GM19328 (cell line): Measurements from ENCODE around the gene FADS3.

Experiments used
- ATAC-seq: cut with Tn5 transposase; IDR thresholded peaks from one replicate; pipeline ENCODE4 v1.9.1; 2021; ENCODE audit warnings: mild to moderate bottlenecking, moderate library complexity; ENCODE audit not compliant: unreplicated experiment

Gene FADS3

DNA sequence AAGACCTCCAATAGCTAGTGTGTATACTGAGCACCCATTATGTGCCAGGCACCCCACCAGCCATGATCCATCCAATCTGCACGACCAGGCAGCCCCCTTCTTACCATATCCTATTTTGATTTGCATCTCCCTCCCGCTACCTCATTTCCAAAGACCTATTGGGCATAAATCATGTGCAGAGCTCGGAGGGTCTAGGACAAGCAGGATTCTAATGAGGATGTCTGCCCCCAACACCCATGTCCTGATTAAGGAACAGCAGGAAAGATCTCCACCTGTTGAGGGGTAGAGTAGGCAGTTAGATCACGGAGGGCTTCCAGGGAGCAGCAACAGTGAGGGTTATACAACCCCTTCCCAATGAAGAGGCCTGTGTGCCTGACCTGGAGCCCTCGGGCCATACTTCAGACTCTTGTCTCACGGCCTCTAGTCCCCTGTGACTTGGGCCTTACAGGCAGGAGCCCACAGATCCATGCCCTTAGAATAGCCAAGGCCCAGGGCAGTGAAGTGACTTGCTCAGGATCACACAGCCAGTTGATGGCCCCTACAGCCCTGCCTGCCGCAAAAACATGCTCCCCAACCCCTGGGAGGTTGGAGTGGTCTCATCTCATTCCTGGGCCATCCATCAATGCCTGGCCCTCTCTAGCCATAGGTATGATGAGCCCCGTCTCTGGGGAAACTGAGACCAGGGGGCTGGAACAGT is 22.5 kb upstream of the FADS3 start:
- no peak for ATAC-seq

DNA sequence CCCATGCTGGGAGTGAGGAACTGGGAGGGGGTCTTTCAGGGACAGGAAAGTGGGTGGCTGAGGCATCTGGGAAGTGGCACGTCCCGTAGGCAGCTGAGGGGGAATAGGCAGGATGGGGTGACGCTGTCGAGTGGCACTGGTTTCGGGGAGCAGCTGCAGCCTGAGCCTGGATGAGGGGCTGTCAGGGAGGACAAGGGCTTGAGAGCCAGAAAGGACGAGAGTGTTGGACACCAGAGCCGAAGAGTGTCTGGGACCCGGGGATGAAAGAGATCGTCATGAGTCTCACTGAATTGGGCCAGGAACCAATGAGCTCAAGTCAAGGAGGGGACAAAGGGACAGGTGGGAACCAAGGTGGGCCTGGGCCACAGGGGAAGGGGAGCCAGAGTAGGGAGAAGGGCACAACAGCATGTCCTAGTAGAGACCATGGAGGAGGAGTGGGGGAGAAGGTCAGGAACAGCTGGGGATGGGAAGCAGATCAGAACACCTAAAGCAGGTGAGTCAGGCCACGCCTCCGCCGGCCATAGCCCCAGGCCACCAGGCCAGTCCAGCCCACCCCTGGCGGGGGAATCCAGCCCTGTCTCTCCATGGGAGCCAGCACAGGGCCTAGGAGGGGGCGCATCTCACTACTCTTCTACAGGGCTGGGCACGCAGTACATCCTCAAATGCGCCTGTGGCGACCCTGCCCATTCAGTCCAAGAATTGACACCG is 21.8 kb upstream of the FADS3 start:
- no peak for ATAC-seq

DNA sequence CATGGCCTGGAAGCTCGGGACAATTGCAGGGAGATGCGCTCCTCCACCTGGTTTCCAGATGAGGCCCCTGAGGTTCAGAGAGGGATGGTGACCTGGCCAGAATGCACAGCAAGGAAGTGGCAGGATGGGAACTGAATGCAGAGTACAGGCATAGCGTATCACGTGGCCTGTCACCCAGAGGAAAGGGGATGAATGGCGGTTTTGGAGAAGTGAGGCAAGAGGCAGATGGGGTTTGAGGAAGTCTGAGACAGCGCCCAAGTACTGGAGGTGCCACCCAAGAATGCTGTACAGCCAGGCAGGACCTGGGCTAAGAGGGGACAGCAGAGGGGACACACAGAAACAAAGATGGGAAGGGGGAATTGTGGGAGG is 21.2 kb upstream of the FADS3 start:
- ATAC-seq, result no peak

DNA sequence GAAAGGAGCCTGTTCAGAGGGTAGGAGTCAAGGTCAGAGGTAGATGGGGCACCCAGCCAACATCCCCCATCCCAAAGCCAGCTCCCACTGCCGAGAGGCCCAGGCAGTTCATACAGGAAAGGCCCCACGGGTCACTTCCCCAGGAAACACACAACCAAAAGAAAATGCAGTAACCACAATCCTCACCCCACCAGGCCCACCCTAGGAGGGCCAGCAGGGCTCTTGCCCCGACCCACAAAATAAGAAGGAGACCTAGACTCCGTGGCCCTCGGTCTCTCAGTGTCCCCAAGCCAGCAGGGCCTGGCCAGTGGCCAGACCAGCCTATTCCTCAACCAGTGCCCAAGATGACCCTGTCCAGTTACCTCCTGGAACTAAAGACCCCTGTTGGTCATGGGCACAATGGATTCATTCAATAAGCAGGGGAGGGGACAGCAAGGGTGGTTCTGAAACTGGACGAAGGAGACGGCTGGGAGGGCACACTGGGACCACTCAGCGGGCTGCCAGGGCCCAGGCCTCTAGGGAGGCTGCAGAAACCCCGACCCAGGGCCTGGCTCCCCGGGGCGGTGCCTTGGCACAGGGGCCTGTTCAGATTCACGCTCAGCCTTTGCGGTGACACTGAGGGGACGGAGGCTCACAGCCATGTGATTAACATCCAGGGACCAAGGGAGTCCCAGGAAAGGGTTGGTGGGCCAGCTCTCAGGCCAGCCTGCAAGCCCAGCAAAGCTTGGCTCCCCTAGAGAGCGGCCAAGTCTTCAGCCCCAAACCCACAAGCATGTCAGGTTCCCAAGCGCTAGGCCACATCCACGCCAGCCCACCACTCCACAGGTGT is 20.6 kb upstream of the FADS3 start:
- no peak for ATAC-seq

DNA sequence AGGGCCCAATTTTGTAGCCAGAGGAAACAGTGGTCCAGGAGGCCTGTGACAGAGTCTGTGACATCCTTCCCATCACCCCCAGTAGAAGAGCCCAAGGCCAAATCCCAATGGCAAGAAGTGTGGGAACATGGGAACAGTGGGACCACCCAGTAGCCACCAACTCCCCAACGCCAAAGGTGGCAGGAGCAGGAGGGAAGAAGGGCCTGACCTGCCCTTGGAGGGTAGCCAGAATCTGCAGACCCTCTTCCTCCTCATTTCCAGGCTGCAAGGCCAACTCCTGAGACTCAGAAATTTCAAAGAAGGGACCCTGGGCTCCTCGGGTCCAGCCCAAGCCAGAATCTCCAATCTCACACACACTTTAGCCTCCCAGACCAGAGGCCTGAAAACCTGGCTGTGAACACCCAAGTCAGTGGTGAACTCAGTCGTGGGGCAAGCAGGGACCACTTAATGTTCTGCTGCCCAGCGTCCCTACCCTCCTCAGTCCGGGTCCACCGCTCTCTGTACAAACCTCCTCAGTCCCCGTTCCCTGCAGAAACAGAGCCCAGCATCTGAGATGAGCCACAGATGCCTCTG is 19.9 kb upstream of the FADS3 start:
- no peak for ATAC-seq

DNA sequence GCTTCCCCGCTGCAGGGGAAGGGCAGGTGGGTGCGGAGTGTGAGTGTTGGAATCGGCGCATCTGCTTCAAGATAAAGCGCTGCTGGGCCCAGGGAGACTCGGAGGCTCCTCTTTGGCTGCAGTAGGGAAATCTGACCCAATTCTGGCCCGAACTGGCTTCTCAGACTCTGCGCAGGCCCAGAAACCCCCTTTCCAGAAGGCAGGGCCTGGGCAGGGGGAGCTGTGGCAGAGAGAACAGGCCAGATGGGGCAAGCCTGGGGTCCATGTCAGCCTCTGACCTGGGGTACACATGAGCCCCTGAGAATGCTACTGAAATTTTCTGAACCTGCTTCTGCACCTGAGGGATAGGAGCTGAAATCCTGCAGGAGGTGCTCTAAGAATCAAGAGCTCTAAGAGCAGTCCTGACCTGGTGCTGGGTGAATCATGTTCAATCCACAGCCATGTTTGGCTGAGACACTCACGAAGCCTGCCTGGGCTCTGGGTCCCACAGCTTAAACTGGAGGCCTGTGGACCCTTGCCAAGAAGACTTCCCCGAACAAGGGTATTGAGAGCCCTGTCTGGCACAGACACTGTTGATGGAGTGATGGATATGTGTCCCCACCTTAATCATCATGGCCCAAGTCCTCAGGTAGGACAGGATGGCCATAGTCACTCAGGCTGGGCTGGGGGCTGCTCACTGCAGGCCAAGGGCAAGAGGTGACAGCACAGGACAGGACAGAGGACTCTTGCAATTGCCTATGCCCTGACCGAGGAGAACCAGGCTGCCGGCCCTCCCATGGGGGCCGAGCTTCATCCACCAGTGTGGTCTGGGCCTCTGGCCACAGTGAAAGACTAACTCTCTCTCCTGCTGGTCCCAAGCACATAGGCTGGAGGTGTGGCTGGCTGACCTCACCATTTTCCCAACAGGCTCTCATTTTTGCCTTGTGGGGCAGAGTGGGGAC is 19.1 kb upstream of the FADS3 start:
- no peak for ATAC-seq

DNA sequence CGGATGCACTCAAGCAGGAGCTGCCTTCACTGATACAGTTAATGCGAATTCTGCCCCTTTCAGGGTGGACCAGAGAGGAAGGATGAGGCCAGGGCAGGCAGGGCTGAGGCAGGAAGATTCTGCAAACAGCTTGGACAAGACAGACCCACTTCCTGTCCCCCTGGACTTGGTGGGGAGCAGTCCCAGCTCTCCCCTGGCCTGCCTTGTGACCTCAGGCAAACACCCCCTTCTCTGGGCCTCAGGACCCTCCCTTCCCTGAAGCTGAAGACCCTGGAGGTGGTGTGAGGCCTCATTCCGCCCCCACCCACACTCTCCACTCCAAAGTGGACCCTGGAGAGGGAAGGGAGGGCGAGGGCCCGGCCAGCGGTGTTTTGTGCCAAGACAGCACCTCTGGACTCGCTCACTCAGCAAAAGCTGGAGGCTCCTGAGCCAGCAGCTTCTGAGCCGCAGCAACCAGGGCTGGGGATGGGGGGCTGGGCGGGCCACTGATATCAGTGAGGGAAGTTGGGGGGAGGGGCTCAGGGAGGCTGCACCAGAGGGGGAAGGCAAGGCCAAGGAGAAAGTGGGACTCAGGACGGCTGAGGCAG is 17.5 kb upstream of the FADS3 start:
- ATAC-seq, result no peak

DNA sequence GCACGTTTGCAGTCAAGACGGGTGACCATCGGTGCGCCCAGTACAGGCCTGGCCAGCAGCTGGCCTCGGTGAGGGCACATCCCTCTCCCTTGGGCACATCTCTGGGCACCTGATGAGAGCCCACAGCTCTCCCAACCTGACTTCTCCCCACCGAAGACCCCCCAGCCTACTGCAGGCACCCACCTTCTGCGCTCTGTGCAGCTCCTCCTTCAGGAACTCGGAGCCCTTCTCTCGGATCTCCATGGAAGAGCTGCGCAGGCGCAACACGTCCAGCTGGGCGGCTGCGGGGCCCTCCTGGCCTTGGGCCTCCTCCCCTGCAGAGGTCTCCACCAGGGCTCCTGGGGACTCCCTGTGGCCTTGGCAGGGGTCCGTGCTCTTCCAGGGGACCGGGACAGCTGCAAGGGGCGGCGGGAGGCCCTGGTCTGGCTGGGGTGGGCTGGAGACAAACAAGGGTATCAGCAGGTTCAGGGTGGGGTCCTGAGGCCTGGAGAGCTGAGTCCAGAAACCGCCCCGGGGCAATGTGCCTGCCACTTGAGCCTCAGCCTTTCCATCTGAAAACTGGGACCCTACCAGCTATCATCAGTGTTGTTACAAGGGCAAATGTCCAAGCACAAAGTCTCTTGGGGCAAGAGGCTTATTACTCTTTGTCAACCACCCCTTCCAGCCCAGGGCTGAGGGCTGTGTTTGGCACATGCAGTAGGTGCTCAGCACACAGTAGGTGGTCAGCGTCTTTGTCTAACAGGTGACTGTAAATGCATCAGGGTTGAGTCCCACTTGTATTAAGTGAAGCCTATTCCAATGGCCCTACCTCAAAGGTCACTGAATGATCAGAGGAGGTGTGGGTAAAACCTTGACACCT is 16.8 kb upstream of the FADS3 start:
- no peak for ATAC-seq

DNA sequence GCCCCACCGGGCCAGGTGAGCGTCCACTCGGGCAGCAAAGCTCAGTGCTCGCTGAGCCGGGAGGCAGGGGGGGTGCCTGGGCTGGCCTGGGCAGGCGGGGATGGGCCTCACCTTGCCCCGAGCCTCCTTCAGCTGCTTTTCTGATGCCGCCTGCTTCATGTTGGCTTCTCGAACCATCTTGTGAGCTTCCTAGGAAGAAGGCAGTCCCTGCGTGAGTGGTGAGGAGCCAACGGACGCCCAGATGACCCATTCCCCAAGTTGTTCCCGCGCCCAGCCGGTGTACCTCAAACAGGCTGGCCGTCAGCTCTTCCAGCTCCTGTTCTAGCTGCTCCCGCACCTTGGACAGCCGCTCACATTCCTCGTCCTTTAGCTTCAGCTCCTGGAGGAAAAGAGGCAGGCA is 15.9 kb upstream of the FADS3 start:
- no peak for ATAC-seq

DNA sequence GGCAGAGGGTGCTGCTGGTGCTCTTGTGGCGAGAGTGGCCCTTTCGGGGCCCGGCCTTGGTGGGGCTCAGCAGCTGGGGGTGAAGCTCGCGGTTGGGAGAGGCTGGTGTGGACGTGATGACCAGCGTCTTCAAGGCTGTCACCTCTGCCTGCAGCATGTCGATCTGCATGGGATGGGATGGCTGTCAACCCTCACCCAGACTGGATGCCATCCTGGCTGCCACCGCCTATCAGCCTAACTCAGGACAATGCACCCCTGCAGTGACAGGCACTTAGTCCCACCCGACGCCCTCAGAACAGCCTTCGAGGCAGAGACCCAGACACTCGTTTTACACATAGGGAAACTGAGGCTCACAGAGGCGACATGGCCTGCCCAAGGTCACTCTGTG is 15.2 kb upstream of the FADS3 start:
- ATAC-seq, result no peak

DNA sequence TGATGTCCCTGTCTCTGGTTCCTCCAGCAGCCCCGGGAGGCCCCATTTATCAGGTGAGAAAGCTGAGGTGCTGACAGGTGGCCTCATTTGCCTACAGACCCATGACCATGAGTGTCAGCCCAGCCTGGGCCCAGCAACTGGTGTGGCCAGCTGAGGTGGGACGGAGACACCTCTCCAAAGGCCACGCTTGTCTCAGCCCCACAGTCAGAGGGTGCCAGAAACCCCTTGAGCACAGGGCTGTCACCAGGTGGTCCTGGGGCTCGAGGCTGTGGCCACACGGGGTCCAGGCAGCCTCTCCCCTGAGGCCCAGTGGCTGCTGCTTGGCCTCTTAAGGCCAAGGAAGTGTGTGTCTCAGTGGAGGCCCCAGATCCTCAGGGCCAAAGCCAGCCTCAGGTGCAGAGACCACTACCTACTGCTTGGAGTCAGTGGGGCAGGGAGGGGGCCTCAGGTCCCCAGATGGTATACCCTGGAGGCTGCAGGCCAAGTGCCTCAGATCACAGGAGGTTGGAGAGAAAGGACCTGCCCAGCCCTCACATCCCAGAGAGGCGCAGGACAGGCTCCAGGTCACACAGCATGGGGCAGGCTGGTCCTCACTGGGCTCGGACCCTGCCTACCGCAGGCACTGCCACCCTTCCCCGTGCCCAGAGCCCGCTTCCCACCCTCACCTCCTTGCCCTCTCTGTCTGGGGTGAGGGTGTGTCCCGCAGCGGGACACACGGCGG is 14.6 kb upstream of the FADS3 start:
- no peak for ATAC-seq

DNA sequence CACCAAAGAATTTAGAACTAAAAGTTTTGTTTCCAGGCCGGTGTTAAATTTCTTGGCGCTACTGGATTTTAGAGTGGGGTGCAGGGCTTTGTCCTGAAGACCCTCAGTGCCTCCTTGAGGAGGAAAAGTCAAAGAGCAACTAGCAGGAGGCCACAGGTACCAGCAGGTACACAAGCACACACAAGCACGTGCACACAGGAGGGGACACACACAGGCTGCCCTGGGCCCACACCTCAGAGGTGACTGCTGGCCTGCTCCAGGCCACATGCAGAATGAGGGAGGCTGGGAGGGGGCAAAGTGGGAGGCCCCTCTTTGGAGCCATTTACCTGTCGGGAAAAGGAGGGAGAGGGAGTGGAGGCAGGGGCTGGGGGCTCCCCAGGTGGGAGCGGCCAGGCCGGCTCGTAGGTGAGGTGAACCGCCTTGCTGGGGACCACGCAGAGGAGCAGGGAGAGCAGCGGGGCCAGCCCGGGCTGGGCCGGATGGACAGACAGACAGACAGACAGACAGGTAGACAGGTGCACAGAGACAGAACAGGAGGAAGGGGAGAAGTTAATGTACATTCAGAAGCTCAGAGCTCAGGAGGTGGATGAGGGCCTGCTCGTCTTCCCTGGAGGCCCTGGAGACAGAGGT is 13.8 kb upstream of the FADS3 start:
- no peak for ATAC-seq

DNA sequence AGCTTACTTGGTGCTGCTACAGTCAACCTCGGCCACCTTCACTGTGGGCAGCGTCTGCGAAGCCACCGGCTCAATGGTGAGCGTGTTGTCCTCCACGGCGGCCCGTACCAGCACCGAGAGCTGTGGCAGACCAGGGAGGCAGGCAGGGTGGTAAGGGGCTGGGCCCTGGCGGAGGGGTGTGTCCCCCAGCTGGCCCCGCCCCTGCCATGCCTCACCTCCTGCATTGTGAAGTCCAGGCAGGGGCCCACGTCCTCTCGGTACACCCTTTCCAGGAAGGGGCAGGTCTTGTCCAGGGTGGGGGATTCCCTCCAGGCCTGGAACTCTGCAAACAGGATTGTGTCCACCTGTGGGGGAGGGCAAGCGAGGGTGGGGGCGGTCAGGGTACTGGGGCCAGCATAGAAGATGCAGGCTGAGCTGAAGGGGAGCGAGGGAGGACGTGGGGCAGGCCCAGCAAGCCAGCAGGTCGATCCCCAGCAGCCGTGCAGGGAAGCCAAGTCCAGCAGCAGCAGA is 13.2 kb upstream of the FADS3 start:
- ATAC-seq, result no peak

DNA sequence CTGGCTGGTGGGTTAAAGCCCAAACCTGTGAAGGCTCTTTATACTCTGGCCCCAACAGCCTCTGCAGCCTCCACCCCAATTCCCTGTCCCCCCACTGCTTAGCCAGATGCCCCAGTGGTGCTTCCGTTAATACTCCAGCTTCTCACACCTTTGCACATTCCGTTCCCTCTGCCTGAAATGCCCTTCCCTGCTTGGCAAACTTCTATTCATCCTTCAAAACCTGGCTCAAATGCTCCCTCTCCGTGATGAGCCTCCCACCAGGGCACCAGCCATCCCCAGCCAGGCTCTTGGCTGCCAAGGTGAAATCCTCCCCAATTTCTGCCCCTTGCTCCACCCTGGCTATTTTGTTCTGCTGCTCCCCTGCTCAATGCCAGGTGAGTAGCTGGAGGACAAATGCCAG is 12.5 kb upstream of the FADS3 start:
- ATAC-seq, result no peak

DNA sequence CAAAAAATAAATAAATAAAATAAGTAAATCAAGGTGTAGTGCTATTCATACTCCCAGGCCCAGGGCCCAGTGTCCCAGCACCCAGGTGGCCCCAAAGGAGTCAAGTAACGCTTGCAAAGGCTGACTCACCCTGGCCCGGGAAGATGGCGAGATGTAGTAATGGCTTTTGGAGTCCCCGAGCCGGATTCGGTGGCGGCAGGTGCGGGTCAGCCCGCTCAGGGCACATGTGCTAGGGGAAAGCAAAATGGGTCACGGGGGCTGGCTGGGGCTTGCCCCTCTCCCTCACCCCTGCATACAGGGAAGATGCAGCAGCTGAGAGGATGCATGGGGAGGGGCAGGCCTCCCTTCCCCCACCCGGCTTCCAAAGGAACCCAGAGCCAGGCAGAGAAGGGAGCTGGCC is 11.0 kb upstream of the FADS3 start:
- no peak for ATAC-seq

DNA sequence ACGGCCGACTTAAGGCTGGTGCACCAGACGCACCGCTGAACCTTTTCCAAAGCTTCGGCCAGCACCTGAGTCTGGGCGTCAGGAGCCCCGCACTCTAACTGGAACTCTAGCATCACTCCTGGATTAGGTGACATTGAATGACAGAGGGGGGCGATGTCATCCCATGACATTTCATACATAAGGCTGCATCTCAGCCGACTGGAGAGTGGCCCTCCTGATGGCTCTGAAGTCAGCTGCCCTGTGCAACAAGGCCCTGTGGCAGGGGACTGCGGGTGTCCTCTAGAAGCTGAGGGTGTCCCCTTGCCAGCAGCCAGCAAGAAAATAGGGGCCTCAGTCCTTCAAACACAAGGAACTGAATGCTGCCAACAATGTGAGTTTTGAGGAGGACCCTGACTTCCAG is 10.1 kb upstream of the FADS3 start:
- ATAC-seq, result no peak

DNA sequence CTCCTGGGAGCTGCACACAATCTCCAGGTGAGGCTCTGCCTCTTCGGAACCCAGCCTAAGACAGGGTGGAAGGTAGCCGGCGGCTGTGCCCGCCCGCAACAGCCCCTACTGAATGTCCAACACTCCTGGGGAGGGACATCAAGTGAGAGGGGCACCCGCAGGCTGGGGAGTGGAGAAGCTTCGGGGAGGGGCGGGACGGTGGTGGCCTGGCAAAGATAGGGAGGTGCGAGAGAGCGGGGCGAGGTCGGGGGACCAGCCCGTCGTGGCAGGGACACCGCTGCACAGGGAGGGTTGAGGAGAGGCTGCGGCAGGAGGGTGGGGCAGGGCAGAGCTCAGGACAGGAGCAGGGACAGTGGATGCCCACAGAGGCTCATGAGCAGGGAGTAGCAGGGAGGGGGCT is 8.9 kb upstream of the FADS3 start:
- no peak for ATAC-seq
